GM21619 (cell line): Measurements from ENCODE around the gene RAB44.
A peak's percentile ranks its signal among the peaks of the same experiment; 100 is the strongest.

Source experiments
- ATAC-seq: cut with Tn5 transposase; IDR thresholded peaks from one replicate; pipeline ENCODE4 v1.9.1; 2021; ENCODE audit not compliant: unreplicated experiment

The RAB44 gene

DNA sequence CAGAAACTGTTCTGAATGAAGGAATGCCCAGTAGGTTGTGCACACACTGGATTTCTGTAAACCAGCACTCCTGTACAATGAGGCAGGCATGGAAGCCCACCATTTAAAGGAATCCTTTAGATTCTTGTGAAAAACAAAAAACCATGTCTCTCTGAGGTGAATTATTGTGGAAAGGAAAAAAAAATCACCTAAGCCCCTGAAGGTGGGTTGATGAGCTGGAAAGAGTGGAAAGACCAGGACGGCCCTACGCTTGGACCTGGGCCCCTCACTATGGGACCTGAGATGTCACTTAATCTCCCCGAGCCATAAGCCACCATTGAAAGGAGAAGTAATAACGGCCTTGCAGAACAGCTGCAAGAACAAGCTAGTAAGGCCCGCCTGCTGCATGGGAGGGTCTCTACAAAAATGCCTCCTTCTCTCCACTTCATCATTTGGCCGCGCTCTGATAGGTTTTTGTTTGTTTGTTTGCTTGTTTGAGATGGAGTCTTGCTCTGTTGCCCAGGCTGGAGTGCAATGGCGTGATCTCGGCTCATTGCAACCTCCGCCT is 68.8 kb downstream of the RAB44 start:
- no peak for ATAC-seq

DNA sequence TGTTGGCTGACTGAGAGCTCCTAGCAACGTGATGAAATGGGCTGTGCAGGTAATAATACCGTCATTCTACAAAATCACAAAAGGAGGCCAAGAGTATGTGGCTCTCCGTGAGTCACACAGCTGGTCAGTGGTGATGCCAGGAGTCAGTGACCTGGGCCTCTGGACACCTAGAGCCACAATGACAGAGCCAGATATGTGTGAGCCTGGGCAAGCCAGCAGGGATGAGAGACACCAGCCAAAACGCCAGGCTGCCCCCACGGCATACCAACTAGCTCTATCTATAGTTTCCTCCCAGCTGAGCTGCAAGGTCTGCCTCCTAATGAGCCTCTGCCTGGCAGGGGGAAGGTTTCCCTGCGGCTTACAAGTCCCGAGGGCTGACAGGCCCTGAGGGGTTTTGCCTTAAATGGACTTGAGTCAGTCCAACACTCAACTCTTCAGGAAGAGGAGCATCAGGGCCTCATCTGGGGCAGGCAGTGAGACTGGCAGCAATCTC is 71.6 kb downstream of the RAB44 start:
- ATAC-seq, result no peak

DNA sequence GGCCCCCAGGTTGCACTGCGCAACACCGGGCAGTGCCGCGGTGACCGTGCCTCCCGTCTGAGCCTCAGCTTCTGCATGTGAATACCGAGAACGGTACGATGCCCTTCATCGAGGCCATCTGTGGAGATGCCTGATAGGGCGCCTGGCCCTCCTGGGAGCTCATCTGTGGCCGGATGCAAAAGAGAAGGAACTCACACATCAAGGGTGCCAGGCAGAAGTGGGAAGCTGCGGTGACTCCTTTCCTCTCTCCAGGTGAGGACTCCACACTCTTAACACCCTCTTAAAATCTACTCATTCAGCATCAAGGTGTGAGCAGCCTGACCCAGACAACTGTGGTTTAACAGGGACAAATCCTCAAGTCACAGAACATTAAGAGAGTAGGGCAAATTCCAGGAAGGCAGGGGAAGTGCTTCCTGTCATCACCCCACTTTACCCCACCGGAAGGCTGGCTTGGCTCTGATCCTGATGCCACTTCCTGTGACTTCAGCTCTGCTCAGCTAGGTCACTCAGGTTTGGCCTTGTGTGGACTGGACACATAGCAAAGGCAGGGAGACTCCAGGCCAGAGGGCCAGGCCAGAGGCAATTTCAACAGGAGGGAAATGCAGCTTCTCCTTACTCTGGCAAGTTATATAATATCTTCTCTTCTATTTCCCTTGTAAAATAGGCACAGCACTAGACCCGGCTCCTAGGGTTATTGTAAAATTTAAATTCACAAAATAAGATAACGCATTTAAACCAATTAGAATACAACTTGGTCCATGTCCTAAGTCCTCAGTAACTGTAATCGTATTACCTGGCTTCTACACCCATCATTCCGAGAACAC is 72.3 kb downstream of the RAB44 start:
- ATAC-seq, result no peak

DNA sequence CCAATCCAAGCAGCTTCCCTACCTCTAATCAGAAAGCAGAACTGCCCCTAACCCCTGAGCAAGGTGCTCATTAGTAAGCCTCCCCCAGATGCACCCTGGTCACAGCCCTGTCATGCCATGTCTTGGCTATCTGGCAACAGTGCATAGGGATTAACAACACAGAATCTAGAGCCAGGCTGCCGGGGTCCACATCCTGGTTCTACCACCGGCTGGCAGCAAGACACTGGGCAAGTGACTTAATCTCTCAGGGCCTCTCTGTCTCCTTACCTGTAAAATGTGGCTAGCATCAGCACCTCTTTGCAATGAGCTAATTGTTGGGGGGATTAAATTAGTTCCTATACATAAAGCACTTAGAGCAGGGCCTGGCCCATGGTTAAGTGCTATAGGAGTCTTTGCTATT is 73.5 kb downstream of the RAB44 start:
- no peak for ATAC-seq

DNA sequence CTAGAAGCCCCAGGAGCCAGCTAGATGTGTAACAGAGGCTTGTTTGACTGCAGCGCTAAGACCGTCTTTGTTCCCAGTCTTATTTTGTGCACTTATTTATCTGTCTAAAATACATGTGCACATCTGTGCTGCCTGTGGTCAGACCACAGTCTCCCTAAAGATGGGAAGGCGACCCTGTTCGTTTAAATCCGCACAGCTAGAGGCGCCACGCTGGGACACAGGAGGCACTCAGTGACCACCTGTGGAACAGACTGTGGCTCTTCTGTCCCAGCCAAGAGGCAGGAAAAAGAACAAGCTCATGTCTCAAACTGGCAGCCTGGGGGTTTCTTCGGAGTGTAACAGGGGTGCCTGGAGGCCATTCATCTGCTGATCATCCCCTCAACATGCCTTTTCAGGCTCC is 74.8 kb downstream of the RAB44 start:
- no peak for ATAC-seq

DNA sequence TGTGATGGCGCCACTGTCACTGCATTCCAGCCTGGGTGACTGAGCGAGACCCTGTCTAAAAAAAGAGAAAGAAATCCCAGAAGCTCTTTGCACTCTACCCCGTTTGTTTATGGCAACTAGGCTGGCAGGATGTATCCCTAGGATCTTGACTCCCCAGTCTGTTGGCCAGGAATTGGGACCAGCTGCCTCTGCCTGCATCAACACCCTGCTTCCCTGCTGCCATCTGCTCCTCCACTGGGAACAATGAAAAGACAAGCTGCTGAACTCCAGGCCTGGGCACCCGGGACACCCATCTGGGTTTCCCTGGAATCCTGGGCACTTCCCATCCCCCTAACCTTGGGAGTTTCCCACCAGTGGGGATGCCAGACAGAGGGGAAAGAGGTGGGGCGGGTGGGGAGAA is 76.7 kb downstream of the RAB44 start:
- ATAC-seq, result no peak

DNA sequence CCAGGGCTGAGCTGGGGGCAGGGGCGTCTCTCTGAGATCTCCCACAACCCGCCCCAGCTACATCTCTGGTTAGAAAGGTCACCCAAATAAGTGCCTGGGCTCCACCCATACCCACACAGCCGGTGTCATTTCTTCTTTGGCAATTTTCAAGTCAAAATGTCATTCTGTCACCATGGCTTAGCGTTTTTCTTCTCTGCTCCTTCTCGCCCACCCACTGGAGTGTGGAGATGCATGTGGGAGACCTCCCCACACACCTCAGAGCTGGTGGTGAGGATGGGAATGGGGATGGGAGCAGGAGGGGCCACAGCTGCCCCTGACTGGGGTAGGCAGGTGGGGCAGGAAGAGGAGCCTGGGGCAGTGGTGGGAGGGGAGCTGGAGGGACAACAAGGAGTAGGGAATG is 78.5 kb downstream of the RAB44 start:
- no peak for ATAC-seq

DNA sequence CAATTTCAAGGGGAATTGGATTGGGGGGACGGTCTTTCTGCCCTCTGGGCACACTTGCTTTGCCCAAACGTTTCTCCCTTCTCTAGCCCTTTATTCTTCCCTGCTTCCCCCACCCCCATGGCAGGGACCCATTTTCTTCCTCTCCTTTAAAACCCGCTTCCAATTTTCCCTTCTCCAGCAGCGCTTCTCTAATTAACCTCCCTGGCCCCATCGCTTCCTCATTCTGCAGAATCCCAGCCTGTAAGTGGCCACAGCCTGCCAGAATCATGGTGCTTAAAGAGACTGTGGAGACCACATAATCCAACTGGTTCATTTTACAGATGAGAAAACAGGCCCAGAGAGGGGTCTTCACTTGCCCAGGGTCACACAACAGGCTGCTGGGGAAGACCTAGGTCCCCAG is 80.2 kb downstream of the RAB44 start:
- no peak for ATAC-seq

DNA sequence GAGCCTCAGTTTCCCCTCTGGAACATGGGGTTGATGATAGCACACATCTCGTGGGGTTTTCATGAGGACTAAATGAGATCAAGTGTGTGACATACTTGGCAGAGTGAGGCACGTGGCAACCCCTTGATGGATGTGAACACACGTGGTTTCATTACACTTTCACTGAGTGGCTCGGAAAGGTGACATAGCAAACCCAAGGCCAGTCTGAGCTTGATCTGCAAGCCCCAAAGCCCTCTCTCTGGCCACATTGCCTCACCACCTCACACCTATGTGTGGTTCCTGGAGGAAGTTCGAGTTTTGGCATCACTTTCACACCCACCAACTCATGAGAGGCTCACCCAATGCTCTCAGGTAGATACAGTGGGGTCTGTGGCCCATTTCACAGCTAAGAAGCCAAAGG is 81.6 kb downstream of the RAB44 start:
- ATAC-seq, result no peak

DNA sequence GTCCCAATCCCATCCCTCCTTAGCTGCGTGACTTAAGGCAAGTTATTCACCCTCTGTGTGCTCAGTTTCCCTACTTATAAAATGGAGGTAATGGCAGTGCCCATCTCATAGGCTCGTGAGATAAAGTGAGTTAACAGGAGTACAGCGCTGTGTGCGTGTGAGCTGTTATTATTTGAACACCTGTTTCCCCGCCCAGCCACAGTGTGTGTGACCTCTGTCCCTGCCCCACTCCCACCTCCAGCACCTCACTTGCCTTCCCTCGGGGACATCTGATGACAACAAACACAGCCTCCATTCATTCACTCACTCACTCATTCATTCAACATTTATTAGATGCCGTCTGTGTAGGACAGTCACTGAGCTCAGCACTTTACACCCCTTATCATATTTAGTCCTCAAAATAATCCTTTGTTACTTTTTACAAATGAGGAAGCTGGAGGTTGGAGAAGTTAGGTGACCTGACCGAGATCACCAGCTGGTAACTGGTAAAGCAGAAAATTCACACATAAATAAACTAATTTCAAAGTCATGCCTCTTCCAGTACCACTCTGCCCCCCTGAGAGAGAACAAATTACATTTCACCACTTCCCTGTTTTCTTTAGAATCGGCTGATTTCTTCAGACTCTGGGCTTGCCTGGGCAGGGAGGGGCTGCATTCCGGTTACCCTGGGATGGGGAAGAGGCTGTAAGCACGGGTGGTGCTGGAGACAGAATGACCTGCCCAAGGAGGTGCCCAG is 83.0 kb downstream of the RAB44 start:
- no peak for ATAC-seq

DNA sequence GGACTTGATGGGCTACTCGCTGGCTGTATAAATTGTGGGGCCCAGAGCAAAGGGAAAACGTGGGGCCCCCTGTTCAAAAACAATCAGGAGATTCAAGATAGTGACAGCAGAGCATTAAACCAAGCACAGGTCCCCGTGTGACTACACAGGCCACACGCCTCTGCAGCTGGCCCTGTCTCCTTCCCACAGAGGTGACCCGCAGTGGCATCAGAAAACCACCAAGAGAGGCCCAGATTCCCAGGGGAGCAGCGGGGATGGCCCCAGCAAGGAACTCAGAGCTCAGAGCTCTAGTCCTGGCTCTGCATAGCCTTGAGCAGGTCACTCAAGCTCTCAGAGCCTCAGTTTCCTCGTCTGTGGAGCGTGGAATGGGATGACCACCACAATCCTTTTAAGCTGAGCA is 84.0 kb downstream of the RAB44 start:
- peak; percentile 55 for ATAC-seq
